A549 treated with CpdA at 1 μM for 4 hours (cell line): ENCODE results near the gene SYNJ1. TPM values are rescaled to one million over a fixed set of nuclear protein-coding genes. Genes with fewer than 3 reads are reported as not detected.

Source experiments
- total RNA-seq: library from RNA; stranded (reverse); fragments of 200-300 nt; extraction: Qiagen RNA extraction; gene quantifications from 5 replicates; pipeline ENCODE4 v1.2.3, GENCODE V29; 2022; ENCODE audit warnings: low read depth

Gene SYNJ1, protein sequence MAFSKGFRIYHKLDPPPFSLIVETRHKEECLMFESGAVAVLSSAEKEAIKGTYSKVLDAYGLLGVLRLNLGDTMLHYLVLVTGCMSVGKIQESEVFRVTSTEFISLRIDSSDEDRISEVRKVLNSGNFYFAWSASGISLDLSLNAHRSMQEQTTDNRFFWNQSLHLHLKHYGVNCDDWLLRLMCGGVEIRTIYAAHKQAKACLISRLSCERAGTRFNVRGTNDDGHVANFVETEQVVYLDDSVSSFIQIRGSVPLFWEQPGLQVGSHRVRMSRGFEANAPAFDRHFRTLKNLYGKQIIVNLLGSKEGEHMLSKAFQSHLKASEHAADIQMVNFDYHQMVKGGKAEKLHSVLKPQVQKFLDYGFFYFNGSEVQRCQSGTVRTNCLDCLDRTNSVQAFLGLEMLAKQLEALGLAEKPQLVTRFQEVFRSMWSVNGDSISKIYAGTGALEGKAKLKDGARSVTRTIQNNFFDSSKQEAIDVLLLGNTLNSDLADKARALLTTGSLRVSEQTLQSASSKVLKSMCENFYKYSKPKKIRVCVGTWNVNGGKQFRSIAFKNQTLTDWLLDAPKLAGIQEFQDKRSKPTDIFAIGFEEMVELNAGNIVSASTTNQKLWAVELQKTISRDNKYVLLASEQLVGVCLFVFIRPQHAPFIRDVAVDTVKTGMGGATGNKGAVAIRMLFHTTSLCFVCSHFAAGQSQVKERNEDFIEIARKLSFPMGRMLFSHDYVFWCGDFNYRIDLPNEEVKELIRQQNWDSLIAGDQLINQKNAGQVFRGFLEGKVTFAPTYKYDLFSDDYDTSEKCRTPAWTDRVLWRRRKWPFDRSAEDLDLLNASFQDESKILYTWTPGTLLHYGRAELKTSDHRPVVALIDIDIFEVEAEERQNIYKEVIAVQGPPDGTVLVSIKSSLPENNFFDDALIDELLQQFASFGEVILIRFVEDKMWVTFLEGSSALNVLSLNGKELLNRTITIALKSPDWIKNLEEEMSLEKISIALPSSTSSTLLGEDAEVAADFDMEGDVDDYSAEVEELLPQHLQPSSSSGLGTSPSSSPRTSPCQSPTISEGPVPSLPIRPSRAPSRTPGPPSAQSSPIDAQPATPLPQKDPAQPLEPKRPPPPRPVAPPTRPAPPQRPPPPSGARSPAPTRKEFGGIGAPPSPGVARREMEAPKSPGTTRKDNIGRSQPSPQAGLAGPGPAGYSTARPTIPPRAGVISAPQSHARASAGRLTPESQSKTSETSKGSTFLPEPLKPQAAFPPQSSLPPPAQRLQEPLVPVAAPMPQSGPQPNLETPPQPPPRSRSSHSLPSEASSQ (N-terminal part only)
- 2.1 to 2.6 TPM (median 2.5 TPM) in 5 replicates for total RNA-seq

GRCh38 chr21:32727687-32728455 is at the start of gene SYNJ1:
TSS of gene SYNJ1 (minus strand) at chr21:32728013. CDS start at chr21:32726895, 1,118 bp downstream.

GRCh38 chr21:32612075-32612998 is 115.5 kb downstream of the SYNJ1 start, which contains the start of gene CFAP298:
TSS of gene CFAP298 (minus strand) at chr21:32612377. CDS start at chr21:32612243, 134 bp downstream.

DNA sequence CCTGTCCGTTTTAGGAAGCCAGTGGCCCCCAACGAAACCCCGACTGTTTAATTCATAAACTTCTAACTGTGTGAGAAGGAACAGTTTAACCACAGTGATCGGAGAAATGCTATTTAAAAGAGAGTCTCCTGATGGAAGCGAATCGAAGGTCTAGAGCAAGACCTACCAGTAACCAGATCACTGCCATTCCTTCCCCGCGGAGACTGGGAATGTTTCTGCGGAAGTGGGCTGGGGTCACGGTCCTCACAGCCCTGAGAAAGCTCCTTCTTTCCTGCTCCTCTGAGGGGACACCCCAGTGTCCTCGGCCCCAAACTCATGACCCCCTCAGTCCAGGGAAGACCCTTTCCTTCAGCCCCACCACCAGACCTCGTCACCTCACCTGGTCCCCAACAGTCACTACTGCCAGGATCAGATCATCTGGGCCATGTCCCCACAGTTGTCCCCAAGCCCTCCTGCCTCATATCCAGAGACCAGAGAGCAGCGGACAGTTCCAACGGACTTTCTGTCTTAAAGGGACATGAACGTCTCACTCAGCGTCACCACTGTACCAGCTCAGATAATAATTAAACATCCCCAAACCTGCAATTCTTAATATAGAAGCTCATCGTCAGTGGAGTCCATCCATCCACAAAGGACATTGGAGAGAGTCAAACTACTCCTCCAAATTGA is 142.6 kb downstream of the SYNJ1 start, which contains the start of gene TCP10L:
TSS of gene TCP10L (minus strand) at position 482 of the 669 bp plus-strand sequence. CDS start 1,219 bp downstream, outside the sequence.

Other genes with a start within 250 kb of the SYNJ1 start
- 0.45 to 0.91 TPM (median 0.59 TPM) in 5 replicates for gene TCP10L, start 142.5 kb downstream of the SYNJ1 start, total RNA-seq
- gene CFAP298, start 115.6 kb downstream of the SYNJ1 start, total RNA-seq: 28.8 to 37.2 TPM (median 31.9 TPM) in 5 replicates
- 14.0 to 16.1 TPM (median 14.6 TPM) in 5 replicates for gene PAXBP1, start 43.7 kb upstream of the SYNJ1 start, total RNA-seq